Cortex of kidney (tissue), 1 donor: ENCODE results near the gene AFF2.
"Not testable (repeated sequence)": the region's sequence is repeated elsewhere in the genome, so short reads cannot be mapped to it uniquely, and the experiment has no call there.

Experiments
- DNase-seq: peaks from one replicate; lab custom pipeline; 2025; lab: John Stamatoyannopoulos, UW

AFF2 gene

DNA sequence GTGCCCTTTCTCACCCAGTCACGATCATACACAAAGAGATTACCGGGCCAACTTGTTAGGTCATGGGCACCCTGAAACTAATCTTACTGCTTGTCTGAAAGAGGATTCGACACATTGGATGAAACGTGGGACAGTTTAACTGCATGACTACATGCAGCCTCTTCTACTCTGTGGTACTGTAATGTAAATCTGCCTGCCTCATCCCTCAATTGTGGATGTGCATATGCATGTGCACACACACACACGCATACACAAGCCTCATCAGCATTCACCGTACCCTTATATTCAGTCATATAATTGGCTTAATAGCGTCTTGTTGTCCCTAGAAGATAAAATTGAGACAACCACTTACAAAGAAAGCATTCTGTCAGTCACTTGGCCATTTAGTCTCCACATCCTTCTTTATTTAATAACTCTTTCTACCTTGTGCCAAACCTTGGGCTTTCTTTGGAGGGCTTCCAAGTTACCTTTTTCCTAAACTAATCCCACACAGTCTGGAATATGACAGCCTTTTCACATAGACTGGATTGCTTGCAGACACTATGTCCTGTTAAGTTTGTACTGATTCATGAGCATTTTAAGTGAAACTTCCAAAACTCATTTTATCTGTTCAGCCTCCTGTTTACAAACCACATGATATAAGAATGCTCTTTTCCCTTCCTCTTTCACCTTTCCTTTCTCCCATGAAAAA, 132.9 kb downstream of the AFF2 start:
- DNase-seq, result no peak

DNA sequence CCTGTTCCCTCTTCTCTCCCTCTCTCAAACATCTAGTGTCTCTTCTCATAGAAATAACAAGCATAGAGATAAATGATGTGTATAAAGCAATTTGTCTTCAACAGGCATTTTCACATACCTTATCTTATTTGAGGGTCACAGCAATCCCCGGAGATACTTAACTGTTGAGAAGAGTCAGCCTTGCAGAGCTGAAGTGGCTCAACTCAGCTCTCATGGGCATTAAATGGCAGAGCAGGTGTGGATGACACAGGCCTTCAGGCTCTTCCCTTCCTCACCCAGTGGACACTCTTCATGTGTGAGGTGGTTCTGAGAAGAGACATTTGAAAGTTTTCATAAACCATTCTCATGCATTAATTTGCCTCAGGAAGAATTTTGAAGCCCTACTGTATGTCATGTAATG, 134.2 kb downstream of the AFF2 start:
- no peak for DNase-seq

DNA sequence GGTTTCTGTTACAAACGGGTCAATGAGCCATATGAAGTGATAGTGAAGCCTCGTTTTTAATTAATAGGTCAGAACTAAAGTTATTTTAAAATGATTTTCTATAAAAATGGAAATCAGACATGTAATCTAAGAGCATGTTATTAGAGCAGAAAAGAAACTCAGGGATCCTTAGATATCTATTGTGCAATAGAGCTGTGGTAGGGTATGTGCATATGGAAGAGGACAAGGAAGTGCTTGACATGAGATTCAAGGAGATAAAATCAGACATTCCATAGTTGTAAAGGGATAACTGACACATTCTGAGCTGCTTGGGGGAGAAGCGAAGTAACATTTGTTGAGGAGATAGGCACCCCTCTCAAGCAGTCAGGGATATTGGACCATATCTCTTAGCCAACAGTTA, 143.0 kb downstream of the AFF2 start:
- no peak for DNase-seq

DNA sequence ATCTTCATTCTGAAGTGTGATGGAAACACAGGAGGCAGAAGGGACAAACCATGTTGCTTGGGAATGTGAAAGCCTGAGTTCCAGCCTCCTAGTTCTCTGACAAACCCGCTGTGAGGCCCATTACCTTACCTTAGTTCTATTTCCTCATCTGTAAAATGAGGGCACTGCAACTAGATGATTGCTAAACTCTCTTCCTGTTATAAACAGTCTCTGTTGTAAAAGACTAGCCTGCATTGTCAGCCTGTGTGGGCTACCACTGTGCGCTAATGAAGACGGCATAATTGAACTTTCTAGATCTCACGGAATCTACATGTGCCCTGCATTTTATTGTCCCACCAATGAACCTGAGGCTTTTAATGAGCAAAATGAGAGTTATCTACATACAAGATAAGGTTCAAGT, 147.2 kb downstream of the AFF2 start:
- DNase-seq, result no peak

DNA sequence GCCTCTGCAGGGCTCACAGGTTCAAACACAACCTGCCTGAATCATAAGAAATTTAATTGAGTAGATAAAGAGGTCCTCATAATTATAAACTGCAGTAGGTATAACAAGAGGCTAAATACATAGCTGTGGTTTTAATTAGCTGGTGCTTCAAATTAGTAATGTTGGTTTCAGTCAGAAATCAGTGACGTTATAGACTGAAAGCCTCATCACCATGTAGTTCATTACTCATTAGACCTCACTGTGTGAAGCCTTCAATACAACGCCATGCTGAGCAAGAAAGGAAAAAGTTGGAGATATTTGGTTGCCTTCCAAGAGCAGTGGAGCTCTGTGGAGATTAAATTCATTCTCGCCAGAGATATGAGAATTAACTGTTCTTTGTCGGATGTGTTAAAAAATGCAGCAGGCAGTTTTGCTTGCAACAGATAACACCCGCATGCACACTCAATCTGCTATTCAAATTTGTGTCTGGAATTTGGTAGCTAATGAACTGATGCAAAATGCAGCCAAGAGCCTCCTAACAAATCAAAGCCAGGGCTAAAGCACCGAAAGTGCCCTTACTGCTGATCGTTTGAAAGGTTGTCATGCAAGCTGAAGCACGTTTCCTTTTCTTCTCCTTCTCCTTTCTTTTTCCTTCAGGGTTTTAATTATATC, 148.9 kb downstream of the AFF2 start:
- no peak for DNase-seq

DNA sequence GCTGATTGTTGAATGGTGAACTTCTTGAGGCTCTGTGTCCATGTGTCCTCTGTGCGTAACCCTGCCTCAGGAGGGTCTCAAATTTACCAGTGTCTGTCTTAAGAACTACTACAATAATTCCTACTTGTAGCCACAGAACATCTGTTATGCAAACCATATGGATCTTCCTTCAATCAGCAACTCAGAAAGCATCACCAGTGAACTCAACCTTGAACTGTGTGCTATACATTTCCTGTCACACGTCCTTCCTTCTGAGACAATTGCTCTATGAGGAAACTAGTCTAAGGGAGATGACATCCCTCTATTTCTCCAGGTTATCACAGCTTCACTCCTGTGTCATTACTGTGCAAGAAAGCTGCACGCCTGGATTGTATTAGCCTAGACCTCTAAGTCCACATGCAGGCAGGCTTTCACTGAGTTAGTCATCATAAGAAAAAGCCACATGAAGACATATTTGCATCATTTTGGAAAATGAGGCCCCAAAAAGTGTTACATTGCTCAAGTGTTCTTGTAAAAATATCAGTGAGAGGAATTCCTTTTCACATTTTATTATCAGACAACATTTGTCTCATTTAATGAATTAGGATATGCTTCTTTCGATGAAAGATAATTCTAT, 157.8 kb downstream of the AFF2 start:
- no peak for DNase-seq

DNA sequence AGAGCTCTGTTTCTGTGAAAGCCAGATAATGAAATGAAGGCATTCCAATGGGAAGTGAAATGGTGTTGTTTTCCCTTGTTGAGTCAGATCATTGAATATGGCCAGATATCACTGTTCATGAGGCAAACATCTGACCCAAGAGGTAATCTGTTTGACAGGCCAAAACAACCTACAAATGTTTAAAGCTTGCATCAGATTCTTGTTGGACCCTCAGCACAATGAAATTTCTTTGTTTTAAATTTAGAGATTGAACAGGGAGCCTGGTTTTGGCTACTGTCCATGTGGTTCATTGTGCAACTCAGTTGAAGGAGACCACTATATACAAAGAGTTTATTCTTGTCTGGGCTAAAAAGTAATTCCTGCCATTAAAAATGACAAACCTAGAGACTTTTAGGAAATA, 159.1 kb downstream of the AFF2 start:
- DNase-seq, result no peak

DNA sequence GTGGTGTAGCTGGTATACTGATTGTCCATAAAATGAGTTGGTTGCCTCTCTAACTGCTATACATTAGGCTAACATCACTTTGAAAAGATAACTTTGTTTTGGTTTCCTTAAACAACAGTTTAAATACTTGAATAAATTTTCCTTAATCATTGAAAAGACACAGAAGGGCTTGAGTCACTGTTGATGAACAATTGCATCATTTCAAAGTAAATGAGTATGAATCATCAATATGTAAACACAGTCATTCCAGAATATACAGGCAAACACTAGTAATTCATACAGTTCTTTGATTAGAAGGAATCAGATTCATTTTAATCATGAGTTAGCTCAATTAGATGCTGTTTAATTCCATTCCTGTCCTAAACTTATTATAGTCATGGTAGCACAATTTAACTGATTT, 160.6 kb downstream of the AFF2 start:
- DNase-seq, result no peak

DNA sequence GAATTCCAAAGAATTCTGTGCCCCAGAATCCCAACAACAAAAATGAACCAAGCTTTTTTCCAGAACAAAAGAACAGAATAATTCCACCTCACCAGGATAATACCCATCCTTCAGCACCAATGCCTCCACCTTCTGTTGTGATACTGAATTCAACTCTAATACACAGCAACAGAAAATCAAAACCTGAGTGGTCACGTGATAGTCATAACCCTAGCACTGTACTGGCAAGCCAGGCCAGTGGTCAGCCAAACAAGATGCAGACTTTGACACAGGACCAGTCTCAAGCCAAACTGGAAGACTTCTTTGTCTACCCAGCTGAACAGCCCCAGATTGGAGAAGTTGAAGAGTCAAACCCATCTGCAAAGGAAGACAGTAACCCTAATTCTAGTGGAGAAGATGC, 161.6 kb downstream of the AFF2 start:
- no peak for DNase-seq

DNA sequence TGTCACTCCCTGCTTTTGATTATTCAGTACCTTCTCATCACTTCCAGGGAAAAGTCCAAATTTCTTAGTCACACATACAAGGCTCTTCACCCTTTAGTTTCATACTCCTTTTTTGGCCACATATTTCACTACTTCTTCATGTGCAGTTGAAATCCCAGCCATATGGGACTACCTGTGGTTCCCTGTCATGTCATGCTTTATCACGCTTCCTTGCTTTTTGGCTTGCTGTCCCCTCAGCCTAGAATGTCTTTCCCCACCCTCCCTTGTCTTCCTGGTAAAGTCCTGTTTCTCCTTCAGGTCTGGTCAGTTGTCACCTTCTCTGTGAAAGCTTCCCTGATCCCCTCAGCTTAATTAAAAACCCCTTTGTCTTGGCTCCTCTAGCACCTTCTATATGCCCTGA, 163.8 kb downstream of the AFF2 start:
- no peak for DNase-seq

DNA sequence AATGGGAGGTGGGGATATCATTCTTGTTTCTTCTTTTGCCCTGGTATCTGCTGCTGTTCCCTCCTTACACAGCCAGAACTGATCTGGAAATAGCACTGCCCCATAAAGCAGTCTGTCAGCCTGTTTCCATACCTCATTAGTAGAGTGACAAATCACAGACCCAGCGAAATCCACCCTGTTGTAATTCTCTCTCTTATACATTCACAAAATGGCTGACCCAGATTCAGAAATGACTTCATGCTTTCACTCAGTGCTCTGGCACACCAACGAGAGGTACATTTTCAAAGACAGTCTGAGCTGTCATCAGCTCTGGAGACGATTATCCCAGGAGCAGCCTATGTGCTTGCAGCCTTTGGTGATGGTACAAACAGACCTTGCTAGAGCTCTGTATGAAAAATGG, 164.6 kb downstream of the AFF2 start:
- no peak for DNase-seq

DNA sequence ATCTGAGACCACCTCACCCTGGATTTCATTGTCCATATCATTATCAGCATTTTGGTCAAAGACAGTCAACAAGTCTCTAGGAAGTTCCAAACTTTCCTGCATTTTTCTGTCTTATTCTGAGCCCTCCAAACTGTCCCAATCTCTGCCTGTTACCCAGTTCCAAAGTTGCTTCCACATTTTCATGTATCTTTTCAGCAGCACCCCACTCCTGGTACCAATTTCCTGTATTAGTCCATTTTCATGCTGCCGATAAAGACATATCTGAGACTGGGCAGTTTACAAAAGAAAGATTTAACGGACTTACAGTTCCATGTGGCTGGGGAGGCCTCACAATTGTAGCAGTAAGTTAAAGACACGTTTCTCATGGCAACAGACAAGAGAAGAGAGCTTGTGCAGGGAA, 168.8 kb downstream of the AFF2 start:
- not testable (repeated sequence) for DNase-seq

DNA sequence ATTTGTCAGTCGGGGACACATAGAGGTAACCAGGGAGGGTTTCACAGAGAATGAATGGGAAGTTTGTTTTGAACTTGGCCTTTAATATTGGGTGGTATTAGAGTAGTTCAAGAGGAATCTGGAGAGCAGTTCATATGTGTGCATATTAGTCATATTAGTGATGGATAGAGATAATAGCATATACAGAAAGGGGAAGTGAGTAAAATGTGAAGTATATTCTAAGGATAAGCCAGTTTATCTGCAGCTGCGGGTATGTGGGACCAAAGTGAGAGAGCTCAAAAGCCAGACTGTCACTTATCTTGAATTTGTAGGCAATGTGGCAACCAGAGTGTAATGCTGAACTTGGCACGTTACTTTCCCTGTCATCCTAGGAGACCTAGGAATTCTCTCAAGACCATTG, 169.9 kb downstream of the AFF2 start:
- no peak for DNase-seq

DNA sequence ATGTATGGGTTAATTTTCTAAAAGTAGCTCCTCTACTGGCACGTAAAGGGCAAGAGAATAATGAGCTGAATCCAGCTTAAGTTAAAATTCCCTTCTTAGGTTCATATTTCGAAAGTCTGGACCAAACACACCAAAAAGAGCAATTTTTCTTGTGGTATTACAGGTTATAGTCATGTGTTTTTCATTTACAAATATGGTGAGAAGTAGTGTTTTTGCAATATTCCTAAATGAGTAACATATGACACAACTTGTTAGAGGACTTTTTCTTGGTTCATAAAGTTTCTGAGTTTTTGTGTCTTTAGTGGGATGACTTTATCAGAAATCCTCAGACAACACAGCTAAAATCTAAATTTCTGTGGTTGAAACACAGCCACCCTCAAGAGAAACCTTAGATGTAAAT, 172.1 kb downstream of the AFF2 start:
- no peak for DNase-seq

DNA sequence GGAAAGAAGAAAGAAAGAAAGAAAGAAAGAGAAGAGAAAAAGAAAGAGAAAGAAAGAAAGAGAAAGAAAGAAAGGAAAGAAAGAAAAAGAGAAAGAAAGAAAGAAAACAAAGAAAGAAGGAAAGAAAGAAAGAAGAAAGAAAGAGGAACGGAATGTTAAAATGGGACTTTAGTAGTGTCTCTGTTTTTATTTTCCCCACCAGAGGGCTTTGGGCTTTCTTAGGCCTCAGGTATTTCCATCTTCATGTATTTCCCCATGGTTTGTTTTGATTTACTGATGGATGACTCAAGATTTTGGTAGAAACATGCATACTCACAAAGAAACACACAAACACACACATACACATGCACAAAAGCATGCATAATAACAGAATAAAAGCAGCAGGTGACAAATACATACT, 181.2 kb downstream of the AFF2 start:
- no peak for DNase-seq

DNA sequence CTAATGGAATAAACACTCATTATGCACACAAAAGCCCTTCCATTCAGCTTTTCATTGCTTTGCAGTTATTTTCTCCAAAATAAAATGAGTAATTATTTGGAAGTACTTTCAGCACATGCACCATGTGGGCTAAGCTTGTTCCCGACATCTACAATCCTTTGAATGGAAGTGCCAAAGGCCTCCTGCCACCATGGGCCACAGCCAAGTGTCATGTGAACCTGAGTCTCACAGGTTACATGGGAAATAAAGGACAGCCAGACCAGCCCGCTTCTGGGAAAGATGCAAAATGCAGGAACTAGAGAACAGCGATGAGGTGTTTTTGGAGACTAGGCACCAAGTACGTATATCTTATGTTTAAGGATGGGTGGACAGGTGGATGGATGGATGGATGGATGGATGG, 181.8 kb downstream of the AFF2 start:
- DNase-seq, result no peak

DNA sequence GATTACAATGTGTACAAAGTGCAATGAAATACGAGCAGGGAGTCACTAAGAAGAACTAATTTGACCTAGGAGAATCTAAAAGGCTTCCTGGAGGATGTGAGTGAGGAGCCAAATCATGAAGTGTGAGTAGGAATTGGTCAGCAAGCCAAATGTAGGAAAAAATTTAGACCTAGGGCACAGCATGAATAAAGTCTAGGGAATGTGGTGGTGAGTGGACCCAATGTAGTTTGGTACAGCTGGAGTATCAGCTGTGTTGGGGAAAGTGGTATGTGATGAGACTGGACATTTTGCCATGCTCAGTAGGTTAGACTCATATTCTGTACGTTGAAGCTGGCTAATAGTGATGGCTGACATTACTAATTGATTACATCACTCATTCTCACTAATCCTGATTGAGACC, 191.0 kb downstream of the AFF2 start:
- DNase-seq, result no peak

DNA sequence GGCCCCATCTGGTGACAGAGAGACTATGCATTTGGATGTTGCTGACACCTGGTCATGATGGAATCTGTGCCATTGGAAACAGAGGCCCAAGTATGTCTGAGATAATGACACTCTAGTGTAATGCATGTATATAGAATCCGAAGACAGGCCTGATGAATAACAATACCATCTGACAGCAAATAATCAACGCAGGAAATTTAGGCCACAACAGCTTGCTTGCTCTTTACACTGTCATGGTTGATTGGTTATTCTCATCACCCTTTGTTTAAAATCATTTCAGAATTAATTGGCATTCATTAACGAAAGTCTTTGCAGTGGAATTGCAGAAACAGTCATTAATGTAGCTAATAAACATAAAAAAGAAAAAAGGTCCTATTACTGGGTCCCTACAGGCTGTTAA, 194.8 kb downstream of the AFF2 start:
- DNase-seq, result no peak

DNA sequence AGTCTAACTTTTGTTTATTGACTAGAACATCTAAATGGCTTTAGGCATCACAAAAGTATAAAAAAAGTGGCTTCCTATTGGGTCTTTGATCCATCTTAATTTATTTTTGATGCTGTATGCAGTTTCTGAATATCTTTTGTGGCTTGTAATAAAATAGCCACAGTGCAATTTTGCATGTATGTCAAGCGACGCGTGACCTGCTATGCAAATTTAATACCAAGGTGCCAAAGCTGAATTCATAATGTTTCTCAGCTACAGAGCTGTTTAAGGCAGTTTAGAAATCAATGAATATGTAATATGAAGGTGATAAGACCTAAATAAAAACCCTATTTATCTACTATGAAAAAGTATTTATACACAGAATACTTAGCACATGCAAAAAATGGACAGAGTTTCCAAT, 197.8 kb downstream of the AFF2 start:
- no peak for DNase-seq

DNA sequence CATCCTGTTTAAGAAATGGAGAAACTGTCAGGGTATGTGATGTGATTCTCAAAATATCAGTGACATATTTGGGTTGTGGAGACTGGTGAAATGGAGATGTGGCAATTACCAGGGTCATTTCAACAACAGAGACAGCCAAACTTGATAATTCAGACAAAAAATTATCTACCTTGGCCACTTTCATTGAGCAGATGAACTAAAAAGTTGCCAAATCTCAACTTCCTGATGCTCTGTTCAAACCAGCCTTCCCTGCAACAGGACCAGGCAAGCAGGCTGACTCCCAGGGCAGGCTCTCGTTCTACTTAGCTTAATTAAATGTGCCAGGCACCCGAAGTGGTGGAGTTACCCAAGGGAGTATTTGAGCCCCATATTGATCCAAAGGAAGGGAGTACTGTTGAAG, 199.6 kb downstream of the AFF2 start:
- no peak for DNase-seq

DNA sequence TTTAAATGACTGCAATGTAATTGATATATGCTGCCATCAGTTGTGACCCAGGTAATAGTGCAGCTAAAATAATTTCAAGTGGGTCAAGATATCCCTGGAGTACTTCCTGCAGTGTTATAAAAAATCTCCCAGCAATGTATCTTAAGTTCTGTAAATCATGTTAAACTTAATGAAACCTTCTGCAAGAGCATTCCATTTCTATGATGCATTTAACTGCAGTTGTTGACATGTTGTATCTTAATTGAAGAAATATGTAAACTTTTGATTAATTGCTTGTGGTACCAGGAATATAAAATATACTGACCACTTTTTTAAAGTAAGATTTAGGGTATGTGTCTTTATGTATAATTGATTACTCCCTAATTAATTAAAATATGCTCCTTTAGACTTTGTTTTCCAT, 213.6 kb downstream of the AFF2 start:
- DNase-seq, result no peak

DNA sequence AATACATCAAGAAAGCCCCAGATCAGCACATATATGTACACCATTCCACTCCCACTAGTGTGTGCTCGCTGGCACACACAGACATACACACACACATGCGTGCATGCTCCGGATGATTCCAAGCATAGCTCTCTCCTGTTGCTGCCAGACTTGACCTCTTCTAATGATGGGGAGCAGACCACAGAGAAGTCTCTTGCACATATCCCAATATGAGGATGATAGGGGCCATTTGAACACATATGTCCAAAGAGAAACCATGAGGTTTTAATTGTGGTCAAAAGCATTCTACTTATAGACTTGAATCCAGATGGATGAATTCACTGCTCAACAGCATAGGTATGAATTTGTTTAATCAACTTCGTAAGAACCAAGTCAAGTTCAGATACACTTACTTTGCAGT, 214.9 kb downstream of the AFF2 start:
- DNase-seq, result no peak

DNA sequence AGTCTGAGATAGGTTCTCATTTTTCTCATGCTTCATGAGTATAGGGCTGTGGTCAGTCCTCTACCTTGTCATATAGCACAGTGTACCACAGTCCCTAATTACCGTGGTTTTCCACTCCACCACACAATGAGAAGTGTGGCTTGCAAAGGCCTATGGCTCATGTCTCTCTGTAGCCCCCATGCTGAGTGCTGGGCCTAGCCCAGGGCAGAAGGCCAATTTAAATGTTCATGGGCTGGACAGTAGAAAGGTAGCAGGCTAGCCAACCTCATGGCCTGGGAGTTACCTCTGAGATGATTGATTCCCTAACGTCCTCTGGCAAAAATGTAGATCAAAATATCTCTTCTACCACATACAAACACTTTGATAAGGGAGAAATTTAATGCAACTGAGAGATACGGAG, 222.5 kb downstream of the AFF2 start:
- DNase-seq, result no peak

DNA sequence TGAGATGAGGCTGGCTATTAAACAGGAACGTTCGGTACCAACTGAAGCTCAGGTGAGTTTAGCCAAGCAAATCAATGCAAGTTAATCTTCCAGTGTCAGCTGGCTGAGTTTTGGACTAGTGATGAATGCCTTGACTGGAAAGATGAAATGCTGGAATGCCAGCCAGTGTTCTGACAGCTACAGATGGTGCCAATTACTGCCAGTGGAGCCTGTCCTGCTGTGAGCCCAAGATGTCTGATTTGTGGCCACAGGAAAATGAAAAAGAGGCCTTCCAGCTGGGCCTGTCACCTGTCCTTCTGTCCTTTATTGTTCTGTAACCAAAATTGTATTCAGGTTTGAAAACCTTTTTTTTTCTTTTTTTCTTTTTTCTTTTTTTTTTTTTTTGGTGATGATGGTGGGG, 223.1 kb downstream of the AFF2 start:
- no peak for DNase-seq
